Measurements from ENCODE around the gene KCNN4. TPM values are rescaled to one million over a fixed set of nuclear protein-coding genes. Genes with fewer than 3 reads are reported as not detected.

The KCNN4 gene
- polyA plus RNA-seq, 1 of the 3 experiments (the other 2 are of a cell fraction) = 22.2 TPM

- Histone ChIP-seq H3K9me3 (no peaks in the 10 kb centered on the region), H3K79me2 (ENCODE audit: insufficient read depth) (no peaks in the 10 kb centered on the region), H3K9me2 (no peaks in the 10 kb centered on the region), H2AFZ (ENCODE audit: low read depth) (no peak overlapping the region), H3K36me3 (replicated peaks in 1 of 2; ENCODE audit: control insufficient read depth in 1 of 2, insufficient read depth in 2 of 2, low read length in 1 of 2) (no peaks in the 10 kb centered on the region), H3K4me3 (ENCODE audit: low read depth in 2 of 2, low read length in 1 of 2) (no peak overlapping the region), H3K27me3 (ENCODE audit: insufficient read depth) (no peaks in the 10 kb centered on the region), H4K20me1 (ENCODE audit: insufficient read depth) (no peaks in the 10 kb centered on the region), H3K27ac (ENCODE audit: low read depth in 2 of 2, low read length in 1 of 2) (no peak overlapping the region), H3K9ac (no peak overlapping the region), H3F3A (replicated peaks; ENCODE audit: insufficient read depth) (peaks cover 14% of the 10 kb centered on the region), H3K4me2 (no peak overlapping the region), H3K4me1 (ENCODE audit: control insufficient read depth in 1 of 2, insufficient read depth in 2 of 2, low read depth in 1 of 2, low read length in 1 of 2) (peaks cover 11 to 31% of the 10 kb centered on the region in 2 experiments; a peak in 3 of 4 replicates)
- CTCF ChIA-PET = interaction anchor here (0.9 kb wide), 1 partner anchor 36 kb away, joined by 4 read pairs; no protein-coding TSS in a partner anchor
- no peak for TF ChIP-seq CHD2 (IDR thresholded peaks at IDR 0.05; ENCODE audit: low read length, partially characterized antibody)
- POLR2A ChIA-PET = no interaction called here
- DNase-seq = no peak
- 89% methylated on average over 14 of the region's 14 CpGs for WGBS (ENCODE audit: low lambda C conversion rate)
Measured at GRCh38 chr19:43781630-43782310, 997 bp upstream of the KCNN4 start.

- Histone ChIP-seq H2AFZ (ENCODE audit: low read depth) (no peak overlapping the region), H3K4me3 (ENCODE audit: low read depth in 2 of 2, low read length in 1 of 2) (peak overlapping the region in 1 of 2 experiments; percentile 46; a peak in 1 of 4 replicates), H3K4me1 (ENCODE audit: control insufficient read depth in 1 of 2, insufficient read depth in 2 of 2, low read depth in 1 of 2, low read length in 1 of 2) (peaks cover 8 to 27% of the 10 kb centered on the region in 2 experiments; a peak in 3 of 4 replicates), H3K27ac (ENCODE audit: low read depth in 2 of 2, low read length in 1 of 2) (no peak overlapping the region), H3K9ac (no peak overlapping the region; the same call in 1 of the 2 replicates), H3K79me2 (ENCODE audit: insufficient read depth) (no peaks in the 10 kb centered on the region), H4K20me1 (ENCODE audit: insufficient read depth) (no peaks in the 10 kb centered on the region), H3K4me2 (peak overlapping the region; percentile 85), H3K9me2 (no peaks in the 10 kb centered on the region), H3F3A (replicated peaks; ENCODE audit: insufficient read depth) (peaks cover 10% of the 10 kb centered on the region), H3K36me3 (replicated peaks in 1 of 2; ENCODE audit: control insufficient read depth in 1 of 2, insufficient read depth in 2 of 2, low read length in 1 of 2) (no peaks in the 10 kb centered on the region), H3K27me3 (ENCODE audit: insufficient read depth) (no peaks in the 10 kb centered on the region), H3K9me3 (no peaks in the 10 kb centered on the region)
- no peak for TF ChIP-seq REST (IDR thresholded peaks at IDR 0.05; ENCODE audit: low read depth, low read length)
- ChIA-PET CTCF (interaction anchor here (1.1 to 7.6 kb wide), 3 partner anchors 13 to 35 kb away, joined by 3 to 62 read pairs (median 9); no protein-coding TSS in a partner anchor), POLR2A (no interaction called here)
- WGBS (ENCODE audit: low lambda C conversion rate) = 41% methylated on average over 3 of the region's 3 CpGs
- DNase-seq = no peak
Measured at GRCh38 chr19:43779820-43780219, 953 bp downstream of the KCNN4 start.

- Histone ChIP-seq H4K20me1 (ENCODE audit: insufficient read depth) (no peaks in the 10 kb centered on the region), H3K4me3 (ENCODE audit: low read depth in 2 of 2, low read length in 1 of 2) (0 out of 4 replicates have a peak overlapping the region, but pooled peaks of 1 of the 2 experiments have one; percentile 46), H3K27me3 (ENCODE audit: insufficient read depth) (no peaks in the 10 kb centered on the region), H3K36me3 (replicated peaks in 1 of 2; ENCODE audit: control insufficient read depth in 1 of 2, insufficient read depth in 2 of 2, low read length in 1 of 2) (no peaks in the 10 kb centered on the region), H3K4me1 (ENCODE audit: control insufficient read depth in 1 of 2, insufficient read depth in 2 of 2, low read depth in 1 of 2, low read length in 1 of 2) (peaks cover 12 to 24% of the 10 kb centered on the region in 2 experiments; a peak in 3 of 4 replicates), H3K79me2 (ENCODE audit: insufficient read depth) (no peaks in the 10 kb centered on the region), H3K27ac (ENCODE audit: low read depth in 2 of 2, low read length in 1 of 2) (no peak overlapping the region), H3K9me2 (no peaks in the 10 kb centered on the region), H3K9ac (no peak overlapping the region; the same call in 1 of the 2 replicates), H3K9me3 (no peaks in the 10 kb centered on the region), H3K4me2 (peak overlapping the region; percentile 85), H2AFZ (ENCODE audit: low read depth) (no peak overlapping the region), H3F3A (replicated peaks; ENCODE audit: insufficient read depth) (peaks cover 10% of the 10 kb centered on the region)
- 87% methylated on average over 10 of the region's 16 CpGs for WGBS (ENCODE audit: low lambda C conversion rate)
- ChIA-PET POLR2A (no interaction called here), CTCF (interaction anchor here (1.1 to 7.6 kb wide), 4 partner anchors 12 to 34 kb away, joined by 3 to 62 read pairs (median 28); no protein-coding TSS in a partner anchor)
- DNase-seq = no peak
- TF ChIP-seq RFX5 (IDR thresholded peaks at IDR 0.05; ENCODE audit: low read length) (no peak), FOXM1 (IDR thresholded peaks at IDR 0.05; ENCODE audit: low read depth) (no peak), USF1 (IDR thresholded peaks at IDR 0.05; ENCODE audit: borderline replicate concordance, low read depth) (no peak), YY1 (IDR thresholded peaks at IDR 0.05; ENCODE audit: low read depth) (no peak), TEAD4 (IDR thresholded peaks at IDR 0.05; ENCODE audit: borderline replicate concordance, insufficient read depth) (no peak)
Measured at GRCh38 chr19:43779147-43779819, 1.5 kb downstream of the KCNN4 start.

Data from SK-N-SH (cell line).